Stimulated activated naive CD4-positive, alpha-beta T cell (primary cell): Measurements from ENCODE around the gene NOP16.

Experiments used
- DNase-seq, 6 experiments: peaks; one replicate each; lab custom pipeline; 2025; lab: John Stamatoyannopoulos, UW

Gene NOP16

GRCh38 chr5:176388444-176389134 lies at the start of gene NOP16, which contains the start of gene HIGD2A:
NOP16 (minus strand) TSS chr5:176388598; CDS start chr5:176388539, 59 bp downstream.
HIGD2A (plus strand) TSS chr5:176388751; CDS start chr5:176388820, 69 bp downstream.
- peak; percentile 95 to 100 (median 98) for DNase-seq

GRCh38 chr5:176436656-176437055 lies 48.3 kb upstream of the NOP16 start:
- DNase-seq: no peak

- no peak for DNase-seq
Measured at GRCh38 chr5:176432707-176433106, 44.3 kb upstream of the NOP16 start.

GRCh38 chr5:176429972-176430371 lies 41.6 kb upstream of the NOP16 start:
- DNase-seq: no peak

- DNase-seq: no peak
Measured at GRCh38 chr5:176427971-176428370, 39.6 kb upstream of the NOP16 start.

- no peak for DNase-seq
Measured at GRCh38 chr5:176426876-176427275, 38.5 kb upstream of the NOP16 start.

- DNase-seq: no peak
Measured at GRCh38 chr5:176425791-176426190, 37.4 kb upstream of the NOP16 start.

GRCh38 chr5:176425138-176425537 lies 36.7 kb upstream of the NOP16 start:
- no peak for DNase-seq

- DNase-seq: no peak
Measured at GRCh38 chr5:176424181-176424580, 35.8 kb upstream of the NOP16 start.

GRCh38 chr5:176420972-176421544 lies 32.7 kb upstream of the NOP16 start:
- no peak for DNase-seq

GRCh38 chr5:176420086-176420485 lies 31.7 kb upstream of the NOP16 start:
- no peak for DNase-seq

GRCh38 chr5:176418251-176418650 lies 29.9 kb upstream of the NOP16 start:
- DNase-seq: no peak

GRCh38 chr5:176416965-176417364 lies 28.6 kb upstream of the NOP16 start:
- DNase-seq: no peak

- DNase-seq: peak; percentile 76 to 91 (median 88)
Measured at GRCh38 chr5:176415952-176416924, 27.8 kb upstream of the NOP16 start, which contains the start of gene CLTB. CLTB (minus strand) TSS chr5:176416539; CDS start chr5:176416363, 176 bp downstream.

GRCh38 chr5:176415240-176415951 lies 27.0 kb upstream of the NOP16 start:
- peak in 1 of 6 experiments; percentile 25 for DNase-seq

- peak in 1 of 6 experiments; percentile 24 for DNase-seq
Measured at GRCh38 chr5:176414704-176415103, 26.3 kb upstream of the NOP16 start.

GRCh38 chr5:176413709-176414191 lies 25.4 kb upstream of the NOP16 start:
- DNase-seq: no peak

- no peak for DNase-seq
Measured at GRCh38 chr5:176413255-176413565, 24.8 kb upstream of the NOP16 start.

- DNase-seq: no peak
Measured at GRCh38 chr5:176412517-176413254, 24.3 kb upstream of the NOP16 start.

- DNase-seq: no peak
Measured at GRCh38 chr5:176410486-176411180, 22.2 kb upstream of the NOP16 start.
